Activated gamma-delta T cell treated with anti-CD3 and anti-CD28 coated beads, Interleukin-2, amount 50 U/mL, for 16 hours (primary cell): Measurements from ENCODE around the gene HPGDS.
"Not testable (repeated sequence)": the region's sequence is repeated elsewhere in the genome, so short reads cannot be mapped to it uniquely, and the experiment has no call there.

Experiments used
- DNase-seq: peaks from one replicate; pipeline ENCODE4 v3.0.0-alpha.2; 2020; ENCODE audit warnings: low read depth

The HPGDS gene

GRCh38 chr4:94342694-94343093, at the start of gene HPGDS:
HPGDS (minus strand) TSS chr4:94342836; CDS start chr4:94334629, 8,207 bp downstream.
- no peak for DNase-seq

GRCh38 chr4:94390804-94391410, 48.3 kb upstream of the HPGDS start:
- no peak for DNase-seq

- no peak for DNase-seq
These were observed 47.1 kb upstream of the HPGDS start for GRCh38 chr4:94389595-94390267.

- not testable (repeated sequence) for DNase-seq
These were observed 45.3 kb upstream of the HPGDS start for GRCh38 chr4:94387965-94388364.

GRCh38 chr4:94385452-94385851, 42.8 kb upstream of the HPGDS start:
- not testable (repeated sequence) for DNase-seq

- DNase-seq, result not testable (repeated sequence)
These were observed 40.3 kb upstream of the HPGDS start for GRCh38 chr4:94382891-94383290.

GRCh38 chr4:94378047-94378446, 35.4 kb upstream of the HPGDS start:
- no peak for DNase-seq

GRCh38 chr4:94377294-94377693, 34.7 kb upstream of the HPGDS start:
- DNase-seq, result no peak

- DNase-seq, result no peak
These were observed 32.7 kb upstream of the HPGDS start for GRCh38 chr4:94375364-94375763.

GRCh38 chr4:94373752-94374151, 31.1 kb upstream of the HPGDS start:
- no peak for DNase-seq

- DNase-seq, result no peak
These were observed 30.4 kb upstream of the HPGDS start for GRCh38 chr4:94372991-94373390.

- DNase-seq, result no peak
These were observed 29.8 kb upstream of the HPGDS start for GRCh38 chr4:94372228-94372978.

GRCh38 chr4:94371290-94371689, 28.7 kb upstream of the HPGDS start:
- DNase-seq, result no peak

- DNase-seq, result no peak
These were observed 28.1 kb upstream of the HPGDS start for GRCh38 chr4:94370533-94371254.

GRCh38 chr4:94369046-94369445, 26.4 kb upstream of the HPGDS start:
- DNase-seq, result no peak

- DNase-seq, result no peak
These were observed 25.8 kb upstream of the HPGDS start for GRCh38 chr4:94368459-94368858.

GRCh38 chr4:94365304-94365703, 22.7 kb upstream of the HPGDS start:
- DNase-seq, result no peak

- DNase-seq, result no peak
These were observed 21.9 kb upstream of the HPGDS start for GRCh38 chr4:94364527-94364926.

- no peak for DNase-seq
These were observed 20.6 kb upstream of the HPGDS start for GRCh38 chr4:94363136-94363655.

GRCh38 chr4:94359838-94360237, 17.2 kb upstream of the HPGDS start:
- DNase-seq, result no peak

- no peak for DNase-seq
These were observed 16.6 kb upstream of the HPGDS start for GRCh38 chr4:94359221-94359620.

- DNase-seq, result no peak
These were observed 15.5 kb upstream of the HPGDS start for GRCh38 chr4:94358101-94358500.
